PFSK-1 (cell line): Measurements from ENCODE around the gene DAPP1.

Experiments
- FOXP2 ChIP-seq: optimal IDR thresholded peaks from 2 replicates; pipeline ENCODE3; 2011; ENCODE audit warnings: borderline replicate concordance, control low read depth, inconsistent platforms; ENCODE audit not compliant: insufficient read depth; ENCODE audit errors: extremely low read length, extremely low read depth
- POLR2AphosphoS5 ChIP-seq: IDR thresholded peaks from 2 replicates; pipeline ENCODE4 v1.6.1; 2012; ENCODE audit warnings: low read depth, mild to moderate bottlenecking, control low read depth, low read length, moderate library complexity
- SIN3A ChIP-seq: IDR thresholded peaks from 2 replicates; pipeline ENCODE4 v1.6.1; 2012; ENCODE audit warnings: mild to moderate bottlenecking, low read length, moderate library complexity, borderline replicate concordance; ENCODE audit not compliant: insufficient read depth
- TAF1 ChIP-seq: IDR thresholded peaks from 2 replicates; pipeline ENCODE4 v1.6.1; 2012; ENCODE audit warnings: low read length, control low read depth, borderline replicate concordance; ENCODE audit not compliant: insufficient read depth
- TF ChIP-seq, protein P1 (sequence below), 2 experiments: IDR thresholded peaks; 2 replicates each; pipeline versions ENCODE4 v1.6.1 to v1.8.0; 2011 to 2012; ENCODE audit warnings: low read depth in 2 of 2, low read length in 2 of 2, control low read depth in 1 of 2, inconsistent platforms in 1 of 2, mild to moderate bottlenecking in 1 of 2, moderate library complexity in 1 of 2; ENCODE audit not compliant: insufficient read depth in 1 of 2

The DAPP1 gene

GRCh38 chr4:99811850-99812249, 4.8 kb upstream of the DAPP1 start:
- TF ChIP-seq FOXP2 (no peak), TAF1 (no peak), SIN3A (no peak), POLR2AphosphoS5 (no peak)
- TF ChIP-seq, protein P1, sequence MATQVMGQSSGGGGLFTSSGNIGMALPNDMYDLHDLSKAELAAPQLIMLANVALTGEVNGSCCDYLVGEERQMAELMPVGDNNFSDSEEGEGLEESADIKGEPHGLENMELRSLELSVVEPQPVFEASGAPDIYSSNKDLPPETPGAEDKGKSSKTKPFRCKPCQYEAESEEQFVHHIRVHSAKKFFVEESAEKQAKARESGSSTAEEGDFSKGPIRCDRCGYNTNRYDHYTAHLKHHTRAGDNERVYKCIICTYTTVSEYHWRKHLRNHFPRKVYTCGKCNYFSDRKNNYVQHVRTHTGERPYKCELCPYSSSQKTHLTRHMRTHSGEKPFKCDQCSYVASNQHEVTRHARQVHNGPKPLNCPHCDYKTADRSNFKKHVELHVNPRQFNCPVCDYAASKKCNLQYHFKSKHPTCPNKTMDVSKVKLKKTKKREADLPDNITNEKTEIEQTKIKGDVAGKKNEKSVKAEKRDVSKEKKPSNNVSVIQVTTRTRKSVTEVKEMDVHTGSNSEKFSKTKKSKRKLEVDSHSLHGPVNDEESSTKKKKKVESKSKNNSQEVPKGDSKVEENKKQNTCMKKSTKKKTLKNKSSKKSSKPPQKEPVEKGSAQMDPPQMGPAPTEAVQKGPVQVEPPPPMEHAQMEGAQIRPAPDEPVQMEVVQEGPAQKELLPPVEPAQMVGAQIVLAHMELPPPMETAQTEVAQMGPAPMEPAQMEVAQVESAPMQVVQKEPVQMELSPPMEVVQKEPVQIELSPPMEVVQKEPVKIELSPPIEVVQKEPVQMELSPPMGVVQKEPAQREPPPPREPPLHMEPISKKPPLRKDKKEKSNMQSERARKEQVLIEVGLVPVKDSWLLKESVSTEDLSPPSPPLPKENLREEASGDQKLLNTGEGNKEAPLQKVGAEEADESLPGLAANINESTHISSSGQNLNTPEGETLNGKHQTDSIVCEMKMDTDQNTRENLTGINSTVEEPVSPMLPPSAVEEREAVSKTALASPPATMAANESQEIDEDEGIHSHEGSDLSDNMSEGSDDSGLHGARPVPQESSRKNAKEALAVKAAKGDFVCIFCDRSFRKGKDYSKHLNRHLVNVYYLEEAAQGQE (IDR thresholded peaks at IDR 0.05; ENCODE audit: insufficient read depth in 1 of 2, low read depth in 2 of 2, low read length in 2 of 2): no peak

GRCh38 chr4:99815597-99816011, 1.0 kb upstream of the DAPP1 start:
- TF ChIP-seq FOXP2 (no peak), POLR2AphosphoS5 (no peak), SIN3A (no peak), TAF1 (no peak)
- TF ChIP-seq, protein P1 (IDR thresholded peaks at IDR 0.05; ENCODE audit: insufficient read depth in 1 of 2, low read depth in 2 of 2, low read length in 2 of 2): no peak

GRCh38 chr4:99817309-99817890, 773 bp downstream of the DAPP1 start:
- TF ChIP-seq SIN3A: no peak
- TF ChIP-seq, protein P1 (IDR thresholded peaks at IDR 0.05; ENCODE audit: insufficient read depth in 1 of 2, low read depth in 2 of 2, low read length in 2 of 2): no peak
- no peak for TF ChIP-seq FOXP2
- no peak for TF ChIP-seq POLR2AphosphoS5
- no peak for TF ChIP-seq TAF1

DNA sequence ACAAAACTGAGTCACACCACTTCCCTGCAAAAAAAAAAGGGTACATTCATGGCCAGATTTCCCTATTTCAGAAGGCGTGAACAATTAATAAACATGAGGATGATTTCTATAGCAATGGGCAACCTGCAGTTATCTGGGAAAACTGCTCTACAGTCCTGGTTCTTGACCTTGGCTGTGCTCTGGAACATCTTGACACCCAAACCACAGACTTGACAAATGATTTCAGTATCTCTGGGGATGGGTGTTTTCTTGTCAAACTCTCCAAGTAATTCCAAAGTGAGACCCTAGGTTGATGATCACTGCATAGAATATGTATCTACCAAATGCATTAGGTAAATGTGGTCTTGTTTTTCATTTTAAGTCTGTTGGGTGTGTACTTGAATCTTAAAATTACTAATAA, 2.0 kb downstream of the DAPP1 start:
- no peak for TF ChIP-seq SIN3A
- TF ChIP-seq, protein P1 (IDR thresholded peaks at IDR 0.05; ENCODE audit: insufficient read depth in 1 of 2, low read depth in 2 of 2, low read length in 2 of 2): no peak
- TF ChIP-seq TAF1: no peak
- TF ChIP-seq FOXP2: no peak
- TF ChIP-seq POLR2AphosphoS5: no peak

DNA sequence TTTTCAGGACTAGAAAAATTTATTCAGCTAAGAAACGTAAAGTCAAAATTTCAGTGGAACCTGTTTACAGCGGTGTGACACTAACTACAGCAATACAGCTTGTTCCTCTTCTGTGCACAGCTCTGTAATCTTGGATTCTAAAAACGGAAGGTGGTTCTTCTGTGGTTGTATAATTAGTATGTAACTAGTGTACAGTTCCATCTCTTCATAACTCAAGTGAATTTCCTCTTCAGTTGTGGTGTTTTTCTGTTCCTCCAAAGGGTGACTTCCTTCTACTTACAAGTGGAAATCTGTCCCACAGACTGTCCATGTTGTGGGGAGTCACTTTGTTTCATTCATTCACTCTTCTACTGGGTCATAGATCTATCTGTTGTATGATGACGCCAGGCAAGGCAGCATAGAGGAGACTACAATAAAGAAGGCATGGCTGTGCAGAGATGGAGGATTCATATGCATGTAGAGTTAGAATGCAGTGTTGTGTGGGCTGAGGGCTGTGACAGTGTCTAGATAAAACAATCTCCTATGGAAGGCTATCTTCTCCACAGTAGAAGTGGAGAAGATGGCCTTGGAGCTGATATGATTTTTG, 5.4 kb downstream of the DAPP1 start:
- no peak for TF ChIP-seq FOXP2
- no peak for TF ChIP-seq POLR2AphosphoS5
- no peak for TF ChIP-seq SIN3A
- no peak for TF ChIP-seq TAF1
- TF ChIP-seq, protein P1 (IDR thresholded peaks at IDR 0.05; ENCODE audit: insufficient read depth in 1 of 2, low read depth in 2 of 2, low read length in 2 of 2): no peak
